ENCODE results near the gene VPS35. TPM values are rescaled to one million over a fixed set of nuclear protein-coding genes. Genes with fewer than 3 reads are reported as not detected.

The VPS35 gene
- total RNA-seq, result 112 and 131 TPM in 2 replicates

DNA sequence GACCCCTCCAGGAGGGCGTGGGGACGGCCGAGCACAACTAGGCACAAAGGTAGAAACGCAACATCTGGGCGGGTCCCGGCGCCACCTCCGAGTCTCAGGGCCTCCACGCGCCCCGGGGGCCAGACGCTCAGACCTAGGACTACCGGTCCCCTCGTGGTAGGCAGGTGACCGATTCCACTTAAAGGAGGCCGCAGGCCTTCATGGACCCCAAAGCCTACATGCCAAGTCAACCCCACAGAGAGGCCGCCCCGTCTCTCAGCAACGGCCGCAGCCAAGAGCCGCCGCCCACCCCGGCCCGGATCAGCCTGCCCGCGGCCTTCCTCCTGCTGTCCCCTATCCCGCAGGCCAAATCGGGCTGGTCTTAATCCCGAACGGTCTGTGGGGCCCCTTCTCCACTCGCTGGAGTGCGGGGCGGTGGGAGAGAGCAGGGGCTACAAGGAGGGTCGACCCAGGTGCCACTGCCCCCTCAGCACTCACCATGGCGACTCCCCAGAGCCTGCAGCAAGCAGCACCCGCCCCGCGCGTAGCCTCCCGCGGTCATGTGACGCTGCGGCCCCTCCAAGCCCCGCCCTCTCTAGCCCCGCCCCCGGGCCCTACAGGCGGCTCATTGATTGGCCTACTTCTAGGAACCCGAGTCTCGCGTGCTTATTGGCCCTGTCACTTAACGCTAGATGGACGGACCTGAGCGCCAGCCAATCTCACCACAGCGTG, at the start of gene VPS35:
Gene VPS35 (minus strand): TSS at position 525 of the 711 bp plus-strand sequence. CDS start 45 bp downstream, at position 480.
- peak; percentile 88 for DNase-seq (ENCODE audit: low read depth)
- peak within 1 kb of the TSS; percentile 91 for H3K4me3 ChIP-seq (ENCODE audit: low read depth, low read length)
- TF ChIP-seq, protein P1, sequence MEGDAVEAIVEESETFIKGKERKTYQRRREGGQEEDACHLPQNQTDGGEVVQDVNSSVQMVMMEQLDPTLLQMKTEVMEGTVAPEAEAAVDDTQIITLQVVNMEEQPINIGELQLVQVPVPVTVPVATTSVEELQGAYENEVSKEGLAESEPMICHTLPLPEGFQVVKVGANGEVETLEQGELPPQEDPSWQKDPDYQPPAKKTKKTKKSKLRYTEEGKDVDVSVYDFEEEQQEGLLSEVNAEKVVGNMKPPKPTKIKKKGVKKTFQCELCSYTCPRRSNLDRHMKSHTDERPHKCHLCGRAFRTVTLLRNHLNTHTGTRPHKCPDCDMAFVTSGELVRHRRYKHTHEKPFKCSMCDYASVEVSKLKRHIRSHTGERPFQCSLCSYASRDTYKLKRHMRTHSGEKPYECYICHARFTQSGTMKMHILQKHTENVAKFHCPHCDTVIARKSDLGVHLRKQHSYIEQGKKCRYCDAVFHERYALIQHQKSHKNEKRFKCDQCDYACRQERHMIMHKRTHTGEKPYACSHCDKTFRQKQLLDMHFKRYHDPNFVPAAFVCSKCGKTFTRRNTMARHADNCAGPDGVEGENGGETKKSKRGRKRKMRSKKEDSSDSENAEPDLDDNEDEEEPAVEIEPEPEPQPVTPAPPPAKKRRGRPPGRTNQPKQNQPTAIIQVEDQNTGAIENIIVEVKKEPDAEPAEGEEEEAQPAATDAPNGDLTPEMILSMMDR (conservative IDR thresholded peaks at IDR 0.05; ENCODE audit: low read depth, low read length), result peak; percentile 37

DNA sequence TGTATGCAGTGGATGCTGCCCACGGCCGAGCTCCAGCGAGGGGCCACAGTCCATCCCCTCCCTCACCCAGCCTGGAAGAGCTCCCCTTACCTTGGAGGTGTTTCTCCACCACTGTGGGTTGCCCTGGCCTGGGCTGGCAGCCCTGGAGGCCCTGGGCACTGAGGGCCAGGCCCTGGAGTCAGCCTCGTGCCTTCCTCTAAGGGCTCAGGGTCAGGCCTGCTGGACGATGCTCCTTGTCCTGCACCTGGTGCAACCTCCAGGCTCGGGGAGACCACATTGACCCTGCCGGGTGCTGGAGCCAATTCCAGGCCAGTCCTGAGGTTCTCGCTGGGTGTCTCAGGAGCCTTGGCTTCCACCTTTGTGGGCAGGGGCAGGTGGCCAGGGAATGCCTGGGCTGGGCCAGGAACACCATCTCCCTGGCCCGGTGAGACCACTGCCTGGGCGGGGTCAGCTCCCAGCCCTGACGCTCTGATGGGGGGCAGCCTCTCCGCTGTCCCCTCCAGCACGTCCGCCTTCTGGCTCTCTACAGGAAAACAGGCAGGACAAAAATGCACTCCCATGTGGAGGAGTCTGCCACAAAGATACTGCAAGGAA, 48.7 kb upstream of the VPS35 start:
- no peak for DNase-seq (ENCODE audit: low read depth)
- TF ChIP-seq, protein P1 (conservative IDR thresholded peaks at IDR 0.05; ENCODE audit: low read depth, low read length), result no peak

DNA sequence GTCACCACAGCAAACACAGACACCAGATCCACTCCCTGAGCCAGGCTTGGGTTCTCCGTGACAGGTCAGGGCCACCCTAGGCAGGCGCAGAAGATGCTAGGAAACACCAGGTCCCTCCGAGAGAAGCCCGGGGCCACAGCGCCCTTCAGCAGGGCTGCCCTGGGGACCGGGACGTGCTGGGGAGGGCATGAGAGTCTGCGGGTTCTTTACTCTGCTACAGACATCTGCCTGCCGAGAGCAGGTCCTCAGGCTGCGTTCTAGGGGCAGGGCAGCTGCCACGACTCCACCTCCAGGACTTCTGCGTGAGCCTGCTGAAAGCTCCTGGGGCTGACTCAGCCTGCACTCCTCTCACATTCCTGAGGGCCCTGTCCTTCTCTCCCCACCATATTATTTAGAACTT, 47.7 kb upstream of the VPS35 start:
- TF ChIP-seq, protein P1 (conservative IDR thresholded peaks at IDR 0.05; ENCODE audit: low read depth, low read length), result no peak
- H3K4me3 ChIP-seq (ENCODE audit: low read depth, low read length), result no peak overlapping the region
- no peak for DNase-seq (ENCODE audit: low read depth)

More for the DNA sequence above, 48.7 kb upstream of the VPS35 start:
- H3K4me3 ChIP-seq (ENCODE audit: low read depth, low read length), result no peak overlapping the region

DNA sequence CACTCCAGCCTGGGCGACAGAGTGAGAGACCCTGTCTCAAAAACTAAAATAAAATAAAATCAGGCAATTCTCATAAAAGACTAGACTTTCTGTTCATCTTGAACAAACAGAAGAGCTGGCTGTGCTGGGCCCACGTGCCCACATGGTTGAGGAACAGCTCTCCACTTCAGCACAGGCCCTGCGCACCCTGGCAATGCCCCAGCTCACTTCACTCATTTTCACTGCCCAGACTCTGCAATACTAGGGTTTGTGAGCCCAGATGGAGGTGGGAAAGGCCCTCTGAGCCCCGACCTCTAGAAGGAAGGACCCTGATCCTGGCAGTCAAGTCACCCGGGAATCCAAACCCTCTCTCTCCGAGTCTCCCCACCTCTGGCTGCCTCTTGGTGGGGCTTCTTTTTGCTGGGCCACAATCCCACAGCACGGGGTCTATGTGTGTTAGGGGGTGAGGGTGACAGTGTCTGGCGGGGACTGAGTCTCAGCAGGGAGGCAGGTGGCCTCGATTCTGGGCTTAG, 44.4 kb upstream of the VPS35 start:
- TF ChIP-seq, protein P1 (conservative IDR thresholded peaks at IDR 0.05; ENCODE audit: low read depth, low read length), result no peak
- no peak overlapping the region for H3K4me3 ChIP-seq (ENCODE audit: low read depth, low read length)
- no peak for DNase-seq (ENCODE audit: low read depth)

DNA sequence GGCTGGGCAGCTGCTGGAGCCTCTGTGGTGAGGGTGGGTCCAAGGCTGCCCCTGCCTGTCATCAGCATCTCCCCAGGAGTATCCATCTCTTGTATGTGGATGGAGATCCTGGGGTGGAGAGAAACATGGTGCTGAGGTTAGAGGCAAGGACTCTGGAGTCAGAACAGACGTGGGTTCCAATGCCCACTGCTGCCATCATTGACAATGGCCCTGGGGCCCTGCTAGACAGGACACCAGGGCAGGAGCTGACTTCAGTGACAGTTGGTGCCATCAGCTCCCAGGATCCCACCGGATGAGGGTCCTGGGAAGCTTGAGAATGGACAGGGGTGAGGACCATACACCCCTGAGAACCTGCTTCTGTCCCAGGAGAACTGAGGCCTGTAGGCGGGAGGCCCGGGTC, 43.6 kb upstream of the VPS35 start:
- no peak for DNase-seq (ENCODE audit: low read depth)
- TF ChIP-seq, protein P1 (conservative IDR thresholded peaks at IDR 0.05; ENCODE audit: low read depth, low read length), result no peak
- H3K4me3 ChIP-seq (ENCODE audit: low read depth, low read length), result no peak overlapping the region

DNA sequence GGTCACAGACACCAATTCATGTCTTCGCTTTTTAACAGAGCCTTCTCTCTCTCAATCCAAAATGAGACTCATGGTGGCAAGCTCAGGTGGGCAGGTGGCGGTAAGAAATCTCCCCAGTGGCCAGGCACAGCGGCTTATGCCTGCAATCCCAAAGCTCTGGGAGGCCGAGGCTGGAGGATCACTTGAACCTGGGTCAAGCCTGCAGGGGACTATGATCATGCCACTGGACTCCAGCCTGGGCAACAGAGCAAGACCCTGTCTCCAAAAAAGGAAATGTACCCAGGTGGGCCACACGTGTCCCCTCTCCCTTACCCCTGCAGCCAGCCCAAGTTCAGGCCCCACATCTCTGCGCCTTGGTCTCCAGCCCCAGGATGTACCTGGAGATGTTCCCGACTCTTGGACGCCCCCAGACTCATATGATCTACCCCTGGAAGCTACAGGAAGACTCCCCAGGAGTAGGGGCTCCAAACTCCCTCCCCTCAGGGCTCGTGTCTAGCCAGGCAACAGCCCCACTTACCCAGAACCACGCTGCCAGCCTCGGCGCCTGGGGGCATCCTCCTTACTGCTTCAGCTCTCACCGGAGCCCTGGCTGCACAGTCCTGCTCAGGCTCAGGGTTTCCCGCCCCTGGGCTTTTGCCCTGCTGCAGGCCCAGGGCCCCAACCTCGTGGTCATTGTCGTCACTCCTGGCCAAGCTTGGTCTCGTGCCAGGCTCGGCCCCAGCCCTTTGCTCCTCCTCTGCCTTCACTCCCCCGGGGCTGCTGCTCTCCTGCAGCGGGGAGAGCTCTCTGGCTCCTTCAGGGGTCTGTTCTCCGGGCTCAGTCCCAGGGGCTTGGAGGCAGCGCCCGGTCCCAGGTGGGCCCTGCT, 42.9 kb upstream of the VPS35 start:
- TF ChIP-seq, protein P1 (conservative IDR thresholded peaks at IDR 0.05; ENCODE audit: low read depth, low read length), result no peak
- no peak for DNase-seq (ENCODE audit: low read depth)
- H3K4me3 ChIP-seq (ENCODE audit: low read depth, low read length), result no peak overlapping the region

Measured in epithelial cell of proximal tubule (primary cell).